HG03469 (cell line): Measurements from ENCODE around the gene CDK12.

Experiments
- ATAC-seq: cut with Tn5 transposase; IDR thresholded peaks from one replicate; pipeline ENCODE4 v1.9.1; 2021; ENCODE audit warnings: mild to moderate bottlenecking, moderate library complexity, moderate number of reproducible peaks; ENCODE audit not compliant: unreplicated experiment

The CDK12 gene

DNA sequence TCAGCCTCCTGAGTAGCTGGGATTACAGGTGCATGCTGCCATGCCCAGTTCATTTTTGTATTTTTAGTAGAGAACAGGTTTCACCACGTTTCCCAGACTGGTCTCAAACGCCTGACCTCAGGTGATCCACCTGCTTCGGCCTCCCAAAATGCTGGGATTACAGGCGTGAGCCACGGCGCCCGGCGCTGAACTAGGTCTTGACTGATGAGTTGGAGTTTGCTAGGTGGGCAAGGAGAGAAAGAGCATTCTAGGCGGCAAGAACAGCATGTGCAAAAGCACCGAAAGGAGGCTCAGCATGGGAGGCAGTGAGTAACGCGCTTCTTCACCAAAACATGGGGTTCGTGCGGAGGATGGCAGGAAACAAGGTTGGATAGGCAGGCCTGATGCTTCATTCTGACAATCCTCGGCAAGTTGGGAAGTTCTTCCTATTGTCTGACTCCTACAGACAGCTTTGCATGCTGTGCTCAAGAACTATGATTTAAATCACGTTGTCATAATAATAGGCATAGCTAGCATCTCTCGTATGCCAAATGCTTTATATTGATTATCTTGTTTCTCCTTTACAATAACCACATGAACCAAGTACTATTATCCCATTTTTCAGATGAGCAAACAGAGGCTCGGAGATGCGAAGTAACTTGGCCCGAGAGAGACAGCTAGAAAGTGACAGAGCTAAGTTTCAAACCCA lies 119.9 kb downstream of the CDK12 start:
- no peak for ATAC-seq

DNA sequence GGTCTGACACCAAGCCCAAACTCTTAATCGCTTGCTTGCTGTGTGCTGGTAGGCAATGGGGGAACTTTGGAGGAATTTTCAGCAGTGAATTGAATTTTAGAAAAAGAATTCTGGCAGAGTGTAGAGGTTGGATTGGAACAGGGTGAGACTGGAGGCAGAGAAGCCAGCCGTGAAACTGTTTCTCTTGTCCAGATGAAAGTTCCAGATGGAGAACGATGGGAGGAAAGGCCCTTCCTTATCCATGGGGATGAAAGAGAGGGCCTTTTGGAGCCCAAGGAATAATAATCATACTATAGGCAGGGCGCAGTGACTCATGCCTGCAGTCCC lies 120.4 kb downstream of the CDK12 start:
- ATAC-seq, result no peak

DNA sequence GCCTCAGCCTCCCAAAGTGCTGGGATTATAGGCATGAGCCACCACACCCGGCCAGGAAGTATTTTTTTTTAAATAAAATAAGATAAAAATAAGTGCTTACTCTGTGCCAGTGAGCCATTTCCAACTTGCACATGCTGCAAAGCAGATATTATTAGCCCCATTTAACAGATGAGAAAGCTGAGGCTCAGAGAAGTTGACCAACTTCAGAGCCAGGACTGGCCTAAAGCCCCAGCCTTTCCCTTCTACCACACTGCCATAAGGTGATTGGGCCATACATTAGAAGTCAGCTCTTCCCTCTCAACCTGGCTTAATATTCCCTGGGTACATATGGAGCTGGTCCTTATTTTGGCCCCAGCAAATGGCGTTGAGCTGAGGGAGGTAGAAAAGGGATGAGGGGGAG lies 121.4 kb downstream of the CDK12 start:
- no peak for ATAC-seq
